ENCODE results near the gene EEPD1.

- TF ChIP-seq CTCF (IDR thresholded peaks at IDR 0.05; ENCODE audit: extremely low read depth in 1 of 2, insufficient read depth in 1 of 2, low read depth in 1 of 2, low read length in 2 of 2) (no peak), POLR2A (IDR thresholded peaks at IDR 0.05; ENCODE audit: low read depth, low read length) (no peak), EZH2 (IDR thresholded peaks at IDR 0.05; ENCODE audit: borderline replicate concordance, low read depth, low read length, severe bottlenecking) (no peak), POLR2AphosphoS5 (IDR thresholded peaks at IDR 0.05; ENCODE audit: insufficient read depth, low read depth, low read length) (no peak), MAX (IDR thresholded peaks at IDR 0.05; ENCODE audit: insufficient read depth, insufficient read length) (no peak)
Measured at GRCh38 chr7:36132012-36132411, 21.0 kb upstream of the EEPD1 start.
